ENCODE data around the gene MRC2. TPM values are rescaled to one million over a fixed set of nuclear protein-coding genes. Genes with fewer than 3 reads are reported as not detected.

Gene MRC2
- total RNA-seq, 2 donors from 2014 or later = 34.2 to 73.7 TPM

- Histone ChIP-seq H3K27ac (no peak overlapping the region), H3K4me3 (no peak overlapping the region), H3K27me3 (replicated peaks; ENCODE audit: insufficient read depth) (no peaks in the 10 kb centered on the region), H3K4me1 (replicated peaks) (no peaks in the 10 kb centered on the region), H3K9me3 (no peaks in the 10 kb centered on the region), H3K36me3 (no peaks in the 10 kb centered on the region)
- intact Hi-C loops (cut with DNase I) = no loop called here
- WGBS = 91% methylated on average over 16 of the region's 16 CpGs
- no peak for TF ChIP-seq CTCF (IDR thresholded peaks at IDR 0.05)
- TF ChIP-seq POLR2AphosphoS5 (IDR thresholded peaks at IDR 0.05) = no peak
- TF ChIP-seq POLR2A (IDR thresholded peaks at IDR 0.05) = no peak
- DNase-seq (ENCODE audit: low spot score) = no peak
These were observed 112.3 kb downstream of the MRC2 start for GRCh38 chr17:62739645-62740388.

- H3K27ac ChIP-seq = no peak overlapping the region
- no peaks in the 10 kb centered on the region for H3K9me3 ChIP-seq
- H3K36me3 ChIP-seq = no peaks in the 10 kb centered on the region
- TF ChIP-seq CTCF (IDR thresholded peaks at IDR 0.05) = no peak
- TF ChIP-seq POLR2A (IDR thresholded peaks at IDR 0.05) = no peak
- TF ChIP-seq POLR2AphosphoS5 (IDR thresholded peaks at IDR 0.05) = no peak
- 88% methylated on average over 4 of the region's 4 CpGs for WGBS
- DNase-seq (ENCODE audit: low spot score) = no peak
- H3K27me3 ChIP-seq (replicated peaks; ENCODE audit: insufficient read depth) = no peaks in the 10 kb centered on the region
- H3K4me1 ChIP-seq (replicated peaks) = no peaks in the 10 kb centered on the region
- no peak overlapping the region for H3K4me3 ChIP-seq
- intact Hi-C loops (cut with DNase I) = no loop called here
These were observed 113.8 kb downstream of the MRC2 start for GRCh38 chr17:62741290-62741689.

Small RNA genes within 50 kb of the gene (small RNA-seq; reads per million reads assigned to genes)
- gene RF00019 = 0 reads per million in 2 donors
- gene RNU6-446P = 0 reads per million in 2 donors

Other genes starting within 250 kb of the MRC2 start
- gene EFCAB3, start 247.1 kb upstream of the MRC2 start, total RNA-seq = not detected
- 10 to 100 TPM; 17.3 to 20.7 TPM for gene METTL2A, start 203.8 kb upstream of the MRC2 start, total RNA-seq
- 10 to 100 TPM; 24.1 to 47.6 TPM for gene TLK2, start 148.8 kb upstream of the MRC2 start, total RNA-seq
- gene MARCHF10, start 180.6 kb downstream of the MRC2 start, total RNA-seq = 10 to 100 TPM in 1 of 2 donors, not detected in 1; 29.7 TPM

All from prostate gland (tissue), 2 donors.